COLO668 (cell line): ENCODE data around the gene GINS1.
"Not testable (repeated sequence)": the region's sequence is repeated elsewhere in the genome, so short reads cannot be mapped to it uniquely, and the experiment has no call there.

Experiments used
- DNase-seq: peaks from one replicate; lab custom pipeline; 2025; ENCODE audit not compliant: unreplicated experiment; lab: John Stamatoyannopoulos, UW

Gene GINS1

DNA sequence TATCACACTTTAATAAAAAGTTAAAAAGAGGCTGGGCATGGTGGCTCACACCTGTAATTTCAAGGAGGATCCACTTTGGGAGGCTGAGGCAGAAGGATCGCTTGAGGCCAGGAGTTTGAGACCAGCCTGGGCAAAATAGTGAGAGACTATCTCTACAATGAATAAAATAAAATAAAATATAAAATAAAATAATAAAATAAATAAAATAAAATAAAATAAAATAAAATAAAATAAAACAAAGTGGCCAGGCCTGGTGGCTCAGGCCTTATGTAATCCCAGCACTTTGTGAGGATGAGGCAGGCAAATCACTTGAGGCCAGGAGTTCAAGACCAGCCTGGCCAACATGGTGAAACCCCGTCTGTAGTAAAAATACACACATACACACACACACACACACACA, 65.8 kb downstream of the GINS1 start:
- DNase-seq = not testable (repeated sequence)

DNA sequence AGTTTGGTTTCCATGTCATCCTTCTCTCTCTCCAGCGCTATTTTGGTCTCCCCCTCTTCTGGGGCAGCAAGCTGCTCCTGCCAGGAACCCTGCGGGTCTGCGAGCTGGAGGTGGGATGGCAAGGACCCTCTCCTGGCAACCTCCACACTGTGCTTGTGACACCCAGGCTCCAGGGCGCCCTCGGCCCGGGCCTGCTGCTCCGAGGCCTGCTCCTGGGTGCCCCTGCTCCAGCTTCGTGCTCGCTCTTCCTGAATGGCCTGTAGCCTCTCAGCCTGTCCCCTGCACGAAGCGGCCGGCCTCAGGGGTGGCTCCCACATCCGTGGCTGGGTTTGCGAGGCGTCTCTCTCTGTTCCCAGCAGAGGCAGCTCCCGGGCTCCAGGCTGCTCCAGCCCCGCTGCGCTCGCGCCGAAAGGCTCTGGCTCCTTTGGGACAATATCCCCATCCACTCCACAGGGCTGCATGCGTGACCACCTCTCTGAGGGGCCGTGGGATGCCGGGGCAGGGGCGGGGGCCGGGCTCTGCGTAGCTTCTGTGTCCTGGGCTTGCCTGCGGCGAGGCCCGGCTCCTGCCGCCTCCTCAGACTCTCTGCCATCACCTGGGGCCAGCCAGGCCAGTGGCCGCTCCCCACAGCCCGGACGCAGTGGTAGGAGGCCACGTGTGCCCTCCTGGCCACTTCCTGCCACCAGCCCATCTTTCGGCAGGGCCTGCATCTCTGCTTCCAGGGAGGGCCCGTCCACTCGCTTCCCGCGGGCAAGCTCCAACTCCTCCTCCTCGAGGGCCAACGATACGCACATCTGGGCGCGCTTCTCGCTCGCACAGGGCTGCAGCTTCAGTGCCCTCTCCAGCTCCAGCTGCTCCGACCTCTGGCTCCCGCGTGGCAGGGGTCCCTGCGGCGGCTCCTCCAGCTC, 68.9 kb downstream of the GINS1 start:
- DNase-seq = no peak

DNA sequence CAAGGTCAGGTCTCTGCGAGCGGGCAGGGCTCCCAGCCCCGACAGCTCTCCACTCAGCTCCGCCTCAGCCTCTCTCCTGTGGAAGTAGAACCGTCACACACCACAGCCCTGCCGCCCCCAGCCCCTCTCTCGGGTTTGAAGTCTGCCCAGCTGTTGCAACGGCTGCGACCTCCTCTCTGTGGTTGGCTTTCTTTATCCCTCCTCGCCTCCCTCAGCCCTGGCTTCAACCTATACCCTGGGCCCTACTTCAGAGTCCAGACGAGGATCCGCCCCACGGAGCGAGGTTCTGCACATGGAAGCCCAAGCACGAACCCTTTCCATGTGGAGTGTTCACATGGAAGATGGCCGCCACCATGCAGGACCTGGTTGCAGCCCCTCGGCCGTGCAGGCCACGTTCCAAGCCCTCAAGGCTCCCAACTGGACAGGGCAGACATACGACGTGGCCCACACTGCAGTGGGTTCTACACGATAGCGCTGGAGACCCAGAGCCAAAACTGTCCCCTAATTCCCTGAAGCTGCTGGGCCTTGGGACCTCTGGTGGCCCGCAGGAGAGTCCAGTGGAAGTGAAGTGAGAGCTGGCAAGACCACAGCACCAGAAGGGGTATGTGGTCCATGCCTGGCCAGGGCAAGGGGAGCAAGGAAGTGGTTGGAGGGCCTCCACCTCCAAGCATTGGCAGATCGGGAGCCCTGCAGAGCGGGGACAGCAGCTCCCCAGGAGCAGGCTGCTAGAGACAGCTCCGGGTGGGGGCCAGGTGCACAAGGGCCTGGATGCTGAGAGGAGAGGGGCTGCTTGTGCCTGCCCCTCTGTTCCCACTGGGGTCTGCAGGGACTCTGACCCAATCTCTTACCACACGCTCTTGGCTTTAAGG, 69.8 kb downstream of the GINS1 start:
- no peak for DNase-seq

DNA sequence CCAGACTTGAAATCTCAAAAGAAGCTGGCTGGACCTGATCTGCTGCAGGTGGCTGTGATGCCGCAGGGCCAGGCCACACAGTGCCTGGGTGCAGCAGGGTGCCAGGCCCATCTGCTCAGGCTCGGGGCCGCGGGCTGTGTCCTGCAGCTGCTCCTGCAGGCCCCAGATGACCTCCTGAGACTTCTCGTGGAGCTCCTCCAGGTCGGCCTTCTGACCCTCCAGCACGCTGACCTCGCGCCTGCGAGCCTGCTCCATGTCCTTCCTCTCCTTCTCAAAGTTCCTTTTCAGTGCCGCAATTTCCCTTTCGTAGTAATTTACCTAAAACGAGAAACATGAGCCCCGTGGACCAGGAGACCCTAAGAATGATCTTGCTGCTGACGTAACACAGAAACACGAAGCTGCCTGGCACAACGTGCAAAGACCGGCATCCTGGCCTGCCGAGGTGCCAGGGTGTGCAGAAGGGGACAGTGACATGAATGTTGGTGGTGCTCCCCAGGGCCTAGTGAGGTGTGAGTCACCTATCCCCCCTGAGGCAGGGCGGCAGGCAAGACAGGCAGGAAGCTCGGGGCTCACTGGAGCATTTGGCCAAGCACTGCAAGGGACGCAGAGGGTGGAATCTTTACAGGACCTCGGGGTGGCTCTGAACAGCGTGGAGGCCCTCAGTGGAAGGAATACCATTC, 71.6 kb downstream of the GINS1 start:
- no peak for DNase-seq

DNA sequence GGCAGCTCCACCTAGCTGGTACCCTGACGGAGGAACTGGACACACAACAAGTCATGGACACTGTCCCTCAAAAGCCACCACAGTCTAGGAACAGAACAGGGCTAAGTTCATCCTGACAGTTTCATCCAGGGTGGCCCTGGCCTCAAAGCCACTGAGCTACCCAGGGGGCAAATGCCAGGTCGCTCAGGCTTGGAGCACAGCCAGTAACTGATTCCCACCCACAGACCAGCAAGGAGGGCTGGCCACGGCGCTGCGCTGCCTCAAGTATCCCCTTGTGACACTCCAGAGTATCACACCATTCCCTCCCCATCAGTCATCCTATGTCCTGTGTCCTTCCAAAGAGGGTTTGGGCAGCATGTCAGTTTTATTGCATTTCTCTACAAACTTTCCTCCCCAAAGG, 72.2 kb downstream of the GINS1 start:
- DNase-seq = no peak

DNA sequence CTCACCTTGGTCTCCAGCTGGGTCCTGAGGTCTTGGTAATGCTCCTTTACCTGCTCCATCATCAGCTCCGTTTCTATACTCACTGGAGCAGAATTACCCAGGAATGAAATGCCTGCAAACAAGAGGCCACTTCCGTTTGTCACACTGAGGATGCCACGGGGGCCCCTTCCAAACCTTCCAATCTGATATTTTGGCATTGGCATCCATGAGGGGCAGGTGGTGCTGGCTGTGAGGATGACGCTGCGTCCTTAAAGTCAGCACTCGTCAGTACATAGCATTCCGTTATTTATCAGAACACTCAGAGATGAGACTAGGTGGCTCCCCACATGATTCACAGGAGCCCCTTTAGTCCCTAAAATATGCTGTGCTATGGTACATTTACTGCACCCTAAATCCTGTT, 72.7 kb downstream of the GINS1 start:
- no peak for DNase-seq

DNA sequence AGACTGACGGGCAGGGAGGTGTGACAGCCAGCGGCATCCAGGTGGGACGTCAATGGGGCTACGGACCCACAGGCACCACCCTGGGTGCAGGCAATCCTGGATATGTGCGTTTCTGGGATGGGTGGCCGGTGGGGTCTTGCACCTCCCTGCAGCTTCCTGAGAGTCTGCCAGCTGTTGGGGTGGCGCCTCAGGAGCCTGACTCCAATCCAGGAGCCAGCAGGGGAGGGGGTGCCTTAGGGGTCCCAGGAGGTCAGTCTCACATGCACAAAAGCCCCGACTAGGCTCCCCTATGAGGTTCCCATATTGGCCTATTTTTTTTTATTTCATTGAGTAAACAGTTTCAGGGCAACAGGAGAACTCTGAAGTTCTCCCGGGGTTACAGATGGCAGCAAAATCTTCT, 73.3 kb downstream of the GINS1 start:
- DNase-seq = no peak

DNA sequence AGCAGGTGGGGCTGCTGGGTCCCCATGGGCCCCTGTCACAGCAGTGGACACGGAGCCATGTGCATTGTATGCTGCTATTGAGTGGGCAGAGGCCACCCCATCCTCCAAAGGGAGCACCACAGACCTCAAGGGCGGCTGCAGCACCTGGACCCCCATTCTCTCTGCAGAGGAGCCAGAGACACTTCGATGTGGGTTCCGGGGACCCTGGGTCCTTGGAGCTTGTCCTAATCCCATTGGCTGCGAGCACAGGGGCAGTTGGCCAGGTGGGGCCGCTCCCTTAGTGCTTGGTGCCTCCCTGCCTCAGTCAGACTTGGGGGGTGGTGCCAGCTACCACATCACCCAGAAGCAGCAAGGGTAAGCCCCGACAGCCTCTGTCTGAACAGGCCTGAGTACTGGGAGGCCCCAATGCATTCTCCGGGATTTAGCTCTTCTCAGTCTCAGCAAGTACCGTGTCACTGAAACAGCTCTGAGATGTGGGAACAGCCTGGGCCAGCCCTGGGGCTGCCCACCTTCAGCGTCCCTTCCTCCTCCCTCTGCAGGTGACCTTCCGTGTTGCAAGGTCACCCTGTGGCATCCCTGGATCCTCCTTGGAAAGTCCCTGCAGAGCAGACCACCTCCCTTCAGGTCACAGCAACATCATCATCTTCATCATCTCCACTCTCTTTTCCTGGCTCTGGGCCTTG, 73.9 kb downstream of the GINS1 start:
- DNase-seq = no peak

DNA sequence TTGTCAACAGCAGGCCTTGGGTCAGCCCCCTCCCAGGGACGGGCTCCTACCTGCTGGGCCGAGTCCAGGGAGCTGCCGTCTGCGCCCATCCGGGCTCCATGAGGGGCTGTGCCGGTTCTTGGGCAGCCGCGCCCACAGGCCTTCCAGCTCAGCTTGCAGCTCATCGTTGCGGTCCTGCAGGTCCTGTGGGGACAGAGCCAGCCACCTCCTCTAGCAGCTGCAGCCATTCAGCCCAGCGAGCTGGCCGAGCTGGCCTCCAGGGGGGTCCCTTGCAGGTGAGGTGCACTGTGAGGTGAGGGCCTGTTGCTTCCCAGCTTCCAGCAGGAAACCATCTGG, 74.4 kb downstream of the GINS1 start:
- no peak for DNase-seq

DNA sequence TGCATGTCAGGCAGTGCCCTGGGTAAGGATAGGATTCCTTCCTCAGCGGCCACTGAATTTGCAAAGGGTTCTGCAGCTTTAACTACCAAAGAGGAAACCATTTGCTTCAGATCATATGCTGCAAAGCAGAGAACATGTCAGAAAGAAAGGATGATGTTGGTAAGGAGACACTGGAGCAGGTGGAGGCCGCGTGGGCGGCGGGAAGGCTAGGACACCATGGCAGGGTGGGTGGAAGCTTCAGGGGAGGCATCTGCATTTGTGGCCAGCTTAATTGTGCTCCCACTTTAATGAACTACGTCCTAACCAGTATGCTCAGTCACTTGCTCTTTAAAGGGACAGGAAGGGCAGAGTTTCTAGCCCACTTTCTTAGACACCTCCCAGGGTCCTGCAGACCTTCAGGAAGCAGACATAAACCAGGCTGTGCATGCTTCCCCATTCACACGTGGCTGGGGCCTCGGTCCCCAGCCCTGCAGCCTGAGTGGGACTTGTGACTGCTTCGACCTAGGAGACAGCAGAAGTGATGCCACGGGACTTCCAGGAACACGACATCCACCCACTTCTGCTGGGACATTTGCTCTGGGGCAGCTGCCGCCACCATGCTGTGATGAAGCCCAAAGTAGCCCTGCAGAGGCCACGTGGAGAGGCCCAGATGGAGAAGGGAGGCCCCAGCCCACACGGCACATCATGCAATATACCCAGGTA, 76.1 kb downstream of the GINS1 start:
- no peak for DNase-seq

DNA sequence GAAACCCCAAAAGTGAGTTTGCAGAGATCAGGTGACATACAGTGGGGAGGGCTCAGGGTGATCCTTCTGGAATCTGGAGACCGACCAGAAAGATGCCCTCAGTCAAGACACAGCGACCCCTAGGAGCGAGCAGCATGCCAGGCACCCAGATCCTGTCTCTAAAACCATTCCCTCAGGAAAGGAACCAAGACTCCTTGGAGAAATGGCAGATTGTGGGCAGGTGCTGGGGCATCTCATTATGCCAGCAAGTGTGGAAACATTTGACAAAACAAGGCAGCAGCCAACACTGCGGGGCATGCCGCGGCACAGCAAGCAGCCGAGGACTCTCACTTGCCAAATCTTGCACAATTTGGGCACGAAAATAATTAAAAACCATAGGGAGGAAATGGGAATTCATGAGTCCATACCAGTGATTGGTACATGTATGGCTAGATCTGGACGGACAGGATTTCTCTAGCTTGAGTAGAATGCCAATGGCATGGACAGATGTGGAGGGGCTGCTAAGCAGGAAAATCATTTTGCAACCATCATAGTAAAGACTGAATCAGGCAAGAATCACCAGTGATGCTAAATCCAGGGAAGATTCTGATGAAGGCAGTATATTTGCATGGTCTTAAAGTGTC, 76.9 kb downstream of the GINS1 start:
- DNase-seq = no peak

DNA sequence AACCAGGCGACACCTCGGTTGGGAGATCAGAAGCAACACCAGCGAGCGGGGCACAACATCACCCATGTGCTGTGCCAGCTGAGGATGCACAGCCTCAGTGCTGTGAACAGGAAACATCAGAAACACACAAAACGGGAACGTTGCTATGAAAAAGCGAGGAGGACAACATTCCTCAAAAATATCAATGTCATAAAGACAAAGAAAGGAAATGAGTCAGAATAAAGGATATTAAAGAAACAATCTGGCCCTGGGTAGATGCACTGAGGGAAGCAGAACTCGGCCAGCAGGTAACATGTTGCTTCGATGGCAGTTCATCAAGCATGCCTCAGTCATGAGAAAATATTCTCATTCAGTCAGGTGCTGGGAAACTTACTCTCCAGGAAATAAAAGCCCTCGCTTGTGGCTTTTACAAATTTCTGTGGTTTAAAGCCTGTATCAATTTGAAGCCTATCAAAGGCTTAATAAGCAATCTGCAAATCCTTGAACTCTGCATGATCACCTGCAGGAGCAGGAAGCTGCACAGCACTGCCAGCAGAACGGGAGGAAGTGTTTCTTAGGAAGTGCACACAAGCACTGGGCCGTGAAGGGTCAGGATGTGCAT, 77.5 kb downstream of the GINS1 start:
- DNase-seq = no peak

DNA sequence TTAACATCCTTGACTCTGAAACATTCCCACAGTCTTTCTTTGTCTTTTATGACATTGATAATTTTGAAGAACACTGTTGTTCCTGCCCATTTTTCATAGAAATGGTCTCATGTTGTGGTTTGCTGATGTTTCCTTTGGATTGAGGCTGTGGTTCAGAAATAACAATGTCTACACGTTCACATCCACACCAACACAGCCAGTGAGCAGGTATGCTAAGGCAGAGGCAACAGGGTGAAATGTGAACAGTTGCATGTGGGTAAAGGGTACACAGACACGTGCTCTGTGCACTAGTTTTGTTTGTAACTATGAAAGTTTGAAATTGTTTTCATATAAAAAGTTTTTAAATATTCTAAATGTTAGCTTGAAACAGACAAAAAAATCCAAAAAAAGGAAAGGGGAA, 78.4 kb downstream of the GINS1 start:
- DNase-seq = no peak

DNA sequence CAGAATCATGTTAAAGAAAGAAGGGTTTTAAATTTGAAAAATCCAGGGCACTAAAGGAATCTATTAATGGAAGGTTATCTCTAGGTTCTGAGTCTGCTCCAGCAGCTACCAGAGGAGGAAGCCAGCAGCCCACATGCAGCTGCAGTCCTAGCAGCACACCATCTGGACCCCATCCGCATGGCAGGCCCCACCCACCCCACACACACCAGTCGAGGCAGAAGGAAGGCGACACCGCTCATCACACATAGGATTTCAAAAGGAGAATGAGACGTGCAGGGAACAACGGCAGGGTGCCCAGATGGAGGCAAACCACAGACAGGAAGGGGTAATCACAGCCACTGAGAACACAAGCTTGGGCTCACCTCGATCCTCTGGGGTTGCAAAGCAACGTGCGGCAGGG, 78.9 kb downstream of the GINS1 start:
- no peak for DNase-seq

DNA sequence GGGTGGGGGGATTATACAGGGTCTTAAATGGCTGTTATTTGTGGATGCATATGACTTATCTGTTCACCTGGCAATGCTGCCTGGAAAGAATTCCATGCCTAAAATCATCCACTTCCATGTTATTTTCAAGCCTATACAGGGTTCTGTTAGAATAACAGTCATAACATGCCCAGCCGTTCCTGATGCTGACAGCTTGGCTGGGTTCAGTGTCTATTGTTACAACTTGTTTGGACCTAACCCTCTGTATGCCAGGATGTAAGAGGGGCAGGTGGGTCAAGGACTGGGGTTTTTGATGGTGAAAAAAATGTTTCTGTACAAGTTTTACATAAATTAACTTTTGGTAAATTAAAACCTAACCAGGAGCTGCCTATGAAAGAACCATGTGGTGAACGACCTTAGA, 79.8 kb downstream of the GINS1 start:
- no peak for DNase-seq

DNA sequence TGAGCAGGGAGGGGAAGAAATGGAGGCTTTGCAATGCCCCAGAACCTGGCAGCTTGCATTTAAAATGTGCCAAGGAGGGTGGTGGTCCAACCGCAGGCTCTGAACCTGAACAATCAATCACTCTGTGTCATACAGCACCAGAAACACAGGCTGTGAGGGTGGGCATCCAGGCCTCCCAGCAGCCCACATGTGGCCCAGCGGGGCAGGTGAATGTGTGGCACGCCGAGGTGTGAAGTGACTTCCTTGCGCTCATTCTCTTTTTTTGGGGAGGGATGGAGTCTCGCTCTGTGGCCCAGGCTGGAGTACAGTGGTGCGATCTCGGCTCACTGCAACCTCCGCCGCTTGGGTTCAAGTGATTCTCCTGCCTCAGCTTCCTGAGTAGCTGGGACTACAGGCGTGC, 80.5 kb downstream of the GINS1 start:
- DNase-seq = no peak

DNA sequence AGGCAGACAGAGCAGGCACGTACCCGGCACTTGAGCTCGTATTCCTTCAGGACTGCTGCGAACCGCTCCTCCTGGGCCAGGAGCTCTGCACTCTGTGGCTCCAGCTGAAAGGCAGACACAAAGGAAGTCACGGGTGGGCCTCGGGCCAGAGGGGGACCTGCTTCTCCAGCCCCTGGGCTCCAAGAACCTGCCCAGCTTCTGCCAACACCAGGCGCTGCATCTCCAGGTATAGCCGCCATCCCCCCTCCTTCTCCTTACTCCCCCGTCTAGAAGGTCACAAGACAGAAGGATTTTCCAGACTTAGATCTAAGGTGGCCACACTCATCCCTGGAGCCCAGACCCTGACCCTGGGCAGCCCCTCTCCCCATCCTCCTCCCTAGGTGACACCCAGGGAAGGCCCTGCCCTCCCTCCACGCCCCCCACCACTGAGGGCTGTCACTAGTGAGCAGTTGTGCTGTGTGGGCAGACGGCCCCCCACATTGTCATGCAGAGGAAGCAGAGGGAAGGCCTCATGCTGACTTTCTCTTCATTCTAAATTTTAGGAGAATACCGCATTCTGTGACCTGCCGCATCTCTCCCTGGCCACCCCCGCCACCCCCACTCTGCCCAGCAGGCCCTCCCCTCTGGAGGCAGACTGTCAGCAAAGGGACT, 81.9 kb downstream of the GINS1 start:
- no peak for DNase-seq

DNA sequence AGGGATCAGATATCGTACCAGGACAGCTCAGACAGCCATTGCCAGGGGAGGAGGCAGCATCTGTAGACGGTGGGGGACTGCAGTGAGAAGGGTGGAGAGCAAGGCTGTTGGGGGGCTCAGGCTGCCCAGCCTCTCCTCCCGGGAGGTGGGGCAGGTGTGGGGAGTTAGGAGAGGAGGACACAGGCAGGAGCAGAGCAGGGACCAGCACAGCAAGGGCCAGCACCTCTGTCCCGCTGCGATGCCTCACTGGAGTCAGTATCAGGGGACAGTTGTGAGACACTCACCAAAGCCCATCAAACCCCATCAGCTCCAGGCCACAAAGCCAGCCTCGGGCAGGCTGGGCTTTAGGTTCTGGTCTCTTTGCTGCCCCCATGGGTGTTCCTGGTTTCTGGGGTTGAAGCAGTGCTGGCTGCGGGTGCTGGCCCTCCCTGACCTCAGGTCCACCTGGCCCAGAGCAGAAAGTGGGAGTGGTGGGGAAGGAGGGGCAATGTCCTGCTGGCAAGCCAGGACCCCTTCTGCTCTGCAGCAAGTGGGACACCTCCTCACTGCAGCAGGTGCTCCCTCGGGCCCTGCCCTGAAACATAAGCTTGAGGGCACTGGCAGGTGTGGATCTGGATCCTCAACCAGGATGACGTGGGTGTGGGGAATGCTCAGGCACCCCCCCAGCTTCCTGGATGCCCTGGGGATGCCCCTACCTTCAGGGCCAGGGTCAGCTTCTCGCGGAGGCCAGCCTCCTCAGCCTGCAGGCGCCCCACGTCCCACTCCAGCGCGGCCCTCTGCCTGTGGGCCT, 83.4 kb downstream of the GINS1 start:
- DNase-seq = no peak
